ENCODE data around the gene SPINK6.

The SPINK6 gene

DNA sequence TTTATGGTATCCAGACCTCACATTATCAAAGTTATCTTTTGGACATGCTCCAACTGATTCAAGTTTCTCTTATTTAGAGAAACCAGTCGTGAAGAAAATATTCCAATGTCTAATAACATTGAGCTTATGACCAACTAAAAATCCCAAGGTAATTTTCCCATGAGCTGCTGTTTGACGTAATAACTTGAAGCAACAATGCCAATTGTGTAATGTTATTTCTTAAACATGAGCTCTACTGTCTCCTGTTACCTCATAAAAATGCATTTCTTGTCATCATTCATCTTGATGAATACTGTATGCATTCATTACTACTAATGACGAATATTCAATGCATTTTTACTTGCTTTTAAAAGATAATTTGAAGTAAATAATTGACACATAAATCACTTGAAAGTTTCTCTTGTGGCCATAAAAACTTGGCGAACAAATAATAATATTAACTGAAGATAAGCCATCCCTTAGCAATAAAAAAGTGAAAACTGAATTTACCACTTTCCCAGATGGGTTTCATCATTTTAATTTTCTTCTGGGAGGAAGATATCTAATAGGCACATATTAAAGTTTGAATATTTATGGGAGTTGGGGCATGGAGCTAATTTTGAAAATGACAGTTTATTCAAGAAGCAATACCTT, 35.1 kb downstream of the SPINK6 start:
- H3K36me3 ChIP-seq = no peaks in the 10 kb centered on the region
- TF ChIP-seq, protein P1, sequence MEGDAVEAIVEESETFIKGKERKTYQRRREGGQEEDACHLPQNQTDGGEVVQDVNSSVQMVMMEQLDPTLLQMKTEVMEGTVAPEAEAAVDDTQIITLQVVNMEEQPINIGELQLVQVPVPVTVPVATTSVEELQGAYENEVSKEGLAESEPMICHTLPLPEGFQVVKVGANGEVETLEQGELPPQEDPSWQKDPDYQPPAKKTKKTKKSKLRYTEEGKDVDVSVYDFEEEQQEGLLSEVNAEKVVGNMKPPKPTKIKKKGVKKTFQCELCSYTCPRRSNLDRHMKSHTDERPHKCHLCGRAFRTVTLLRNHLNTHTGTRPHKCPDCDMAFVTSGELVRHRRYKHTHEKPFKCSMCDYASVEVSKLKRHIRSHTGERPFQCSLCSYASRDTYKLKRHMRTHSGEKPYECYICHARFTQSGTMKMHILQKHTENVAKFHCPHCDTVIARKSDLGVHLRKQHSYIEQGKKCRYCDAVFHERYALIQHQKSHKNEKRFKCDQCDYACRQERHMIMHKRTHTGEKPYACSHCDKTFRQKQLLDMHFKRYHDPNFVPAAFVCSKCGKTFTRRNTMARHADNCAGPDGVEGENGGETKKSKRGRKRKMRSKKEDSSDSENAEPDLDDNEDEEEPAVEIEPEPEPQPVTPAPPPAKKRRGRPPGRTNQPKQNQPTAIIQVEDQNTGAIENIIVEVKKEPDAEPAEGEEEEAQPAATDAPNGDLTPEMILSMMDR (IDR thresholded peaks at IDR 0.05) = no peak
- no peak overlapping the region for H3K27ac ChIP-seq
- no peaks in the 10 kb centered on the region for H3K4me1 ChIP-seq
- no peaks in the 10 kb centered on the region for H3K27me3 ChIP-seq
- no peak overlapping the region for H3K4me3 ChIP-seq
- DNase-seq = no peak
- H3K9me3 ChIP-seq = no peaks in the 10 kb centered on the region
- intact Hi-C loops (cut with DNase I; ENCODE audit: low total_unique reads) = no loop called here

- no peak within 1 kb of the TSS for H3K27ac ChIP-seq
- no peaks in the 10 kb centered on the region for H3K27me3 ChIP-seq
- DNase-seq = no peak
- H3K36me3 ChIP-seq = no peaks in the 10 kb centered on the region
- TF ChIP-seq, protein P1 (IDR thresholded peaks at IDR 0.05) = no peak
- intact Hi-C loops (cut with DNase I; ENCODE audit: low total_unique reads) = no loop called here
- no peaks in the 10 kb centered on the region for H3K9me3 ChIP-seq
- no peaks in the 10 kb centered on the region for H3K4me1 ChIP-seq
- H3K4me3 ChIP-seq = no peak within 1 kb of the TSS
Measured at GRCh38 chr5:148238418-148238794, 35.6 kb downstream of the SPINK6 start, which contains the start of gene MARCOL. TSS of gene MARCOL (plus strand) at chr5:148238525. CDS start at chr5:148238598, 73 bp downstream.

GRCh38 chr5:148248894-148249293, 46.1 kb downstream of the SPINK6 start:
- DNase-seq = no peak
- no peak overlapping the region for H3K4me3 ChIP-seq
- TF ChIP-seq, protein P1 (IDR thresholded peaks at IDR 0.05) = no peak
- peaks cover 0 to 3% (median 0%) of the 10 kb centered on the region in 3 donors for H3K9me3 ChIP-seq
- no peaks in the 10 kb centered on the region for H3K27me3 ChIP-seq
- no peak overlapping the region for H3K27ac ChIP-seq
- no peaks in the 10 kb centered on the region for H3K36me3 ChIP-seq
- intact Hi-C loops (cut with DNase I; ENCODE audit: low total_unique reads) = loop anchor here (5.0 kb wide), 1 partner anchor 548 kb away; no protein-coding TSS in a partner anchor
- H3K4me1 ChIP-seq = no peaks in the 10 kb centered on the region

DNA sequence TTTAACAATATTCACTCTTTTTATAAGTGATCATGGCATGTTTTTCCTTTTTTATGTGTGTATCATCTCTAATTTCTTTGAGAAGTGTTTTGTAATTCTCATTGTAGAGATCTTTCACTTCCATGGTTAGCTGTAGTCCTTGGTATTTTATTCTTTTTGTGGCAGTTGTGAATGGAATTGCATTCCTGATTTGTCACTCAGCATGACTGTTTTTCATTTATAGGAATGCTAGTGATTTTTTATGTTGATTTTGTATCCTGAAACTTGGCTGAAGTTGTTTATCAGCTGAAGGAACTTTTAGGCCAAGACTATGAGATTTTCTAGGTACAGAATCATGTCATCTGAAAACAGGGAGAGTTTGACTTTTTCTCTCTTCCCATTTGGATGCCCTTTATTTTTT, 52.6 kb downstream of the SPINK6 start:
- no peak overlapping the region for H3K4me3 ChIP-seq
- H3K27ac ChIP-seq = no peak overlapping the region
- TF ChIP-seq, protein P1 (IDR thresholded peaks at IDR 0.05) = no peak
- H3K27me3 ChIP-seq = no peaks in the 10 kb centered on the region
- no peaks in the 10 kb centered on the region for H3K36me3 ChIP-seq
- no peak for DNase-seq
- intact Hi-C loops (cut with DNase I; ENCODE audit: low total_unique reads) = no loop called here
- H3K4me1 ChIP-seq = no peaks in the 10 kb centered on the region
- H3K9me3 ChIP-seq = peaks cover 0 to 21% (median 7%) of the 10 kb centered on the region in 3 donors

- TF ChIP-seq, protein P1 (IDR thresholded peaks at IDR 0.05) = no peak
- intact Hi-C loops (cut with DNase I; ENCODE audit: low total_unique reads) = no loop called here
- H3K9me3 ChIP-seq = peaks cover 2 to 23% (median 7%) of the 10 kb centered on the region in 3 donors
- H3K36me3 ChIP-seq = no peaks in the 10 kb centered on the region
- no peaks in the 10 kb centered on the region for H3K4me1 ChIP-seq
- DNase-seq = no peak
- H3K27me3 ChIP-seq = no peaks in the 10 kb centered on the region
- no peak overlapping the region for H3K4me3 ChIP-seq
- no peak overlapping the region for H3K27ac ChIP-seq
Measured at GRCh38 chr5:148259288-148259687, 56.4 kb downstream of the SPINK6 start.

Measured in tibial artery (tissue), 4 donors.